C4-2B (cell line): ENCODE results near the gene GABRA1.

ENCODE experiments used
- H3K27ac ChIP-seq: fragments of 450-650 bp; 2 replicates; pipeline ENCODE4 v1.5.1; 2017
- CTCF ChIP-seq: fragments of 450-650 bp; conservative IDR thresholded peaks from 2 replicates; pipeline ENCODE4 v1.5.1; 2017; ENCODE audit warnings: mild to moderate bottlenecking
- ZFX ChIP-seq: fragments of 450-650 bp; IDR thresholded peaks from 2 replicates; pipeline ENCODE4 v1.6.1; 2017

Gene GABRA1

GRCh38 chr5:161847941-161848391 lies at the start of gene GABRA1:
TSS of gene GABRA1 (plus strand) at chr5:161848120. CDS start at chr5:161850811, 2,691 bp downstream.
- TF ChIP-seq ZFX (no peak), CTCF (no peak)
- no peak within 1 kb of the TSS for H3K27ac ChIP-seq

GRCh38 chr5:161799316-161799715 lies 48.6 kb upstream of the GABRA1 start:
- H3K27ac ChIP-seq: no peak overlapping the region
- TF ChIP-seq ZFX: no peak
- no peak for TF ChIP-seq CTCF

- TF ChIP-seq ZFX (no peak), CTCF (no peak)
- H3K27ac ChIP-seq: no peak overlapping the region
Observed at GRCh38 chr5:161804263-161804662, 43.7 kb upstream of the GABRA1 start.

GRCh38 chr5:161846746-161847145 lies 1.2 kb upstream of the GABRA1 start:
- TF ChIP-seq ZFX (no peak), CTCF (no peak)
- H3K27ac ChIP-seq: no peak overlapping the region

GRCh38 chr5:161847447-161847846 lies 473 bp upstream of the GABRA1 start:
- TF ChIP-seq CTCF (no peak), ZFX (no peak)

GRCh38 chr5:161850491-161850890 lies 2.6 kb downstream of the GABRA1 start:
- TF ChIP-seq CTCF: no peak
- no peak for TF ChIP-seq ZFX
- no peak overlapping the region for H3K27ac ChIP-seq

More at GRCh38 chr5:161847447-161847846, 473 bp upstream of the GABRA1 start:
- no peak overlapping the region for H3K27ac ChIP-seq

DNA sequence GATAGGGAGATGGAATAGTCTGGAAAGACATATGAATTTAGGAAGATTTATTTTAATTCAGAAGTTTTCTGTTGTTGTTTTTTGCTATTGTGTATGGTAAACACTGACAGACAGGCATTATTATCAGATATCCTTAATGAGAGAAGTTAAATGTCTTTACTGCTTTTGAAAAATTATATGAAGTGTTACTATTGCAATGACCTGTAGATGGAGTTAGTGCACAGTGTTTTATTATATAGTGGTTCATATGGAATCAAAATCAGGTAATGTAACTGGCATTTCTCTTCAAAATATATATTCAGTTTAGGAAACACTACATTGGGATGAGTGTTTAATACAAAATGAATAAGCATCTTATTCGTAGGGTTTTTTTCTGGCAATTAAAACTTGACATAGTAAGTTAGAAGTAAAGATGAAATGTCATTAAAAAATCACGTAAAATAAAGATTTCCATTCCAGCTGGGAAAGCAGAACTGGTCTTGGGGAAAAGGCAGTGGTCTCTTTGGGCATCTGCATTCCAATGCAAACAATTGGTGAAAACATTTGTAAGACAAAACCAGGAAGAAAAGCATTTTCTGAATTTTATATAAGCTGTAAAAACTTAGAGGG lies 3.9 kb downstream of the GABRA1 start:
- H3K27ac ChIP-seq: no peak overlapping the region
- no peak for TF ChIP-seq ZFX
- TF ChIP-seq CTCF: peak; percentile 67
